OCI-LY7 (cell line): ENCODE data around the gene PIAS4. TPM values are rescaled to one million over a fixed set of nuclear protein-coding genes. Genes with fewer than 3 reads are reported as not detected.

Source experiments
- BruUV-seq: library from RNA; stranded (reverse); fragments of 400-500 nt; replicated peaks from 2 replicates; lab custom pipeline; 2021; lab: Mats Ljungman, UMichigan
- CTCF ChIA-PET: fragments of 300-600 bp; sonication (Branson Sonifier 250); formaldehyde crosslinking; loops from one replicate; lab custom pipeline; 2022; ENCODE audit warnings: antibody characterized with exemption; ENCODE audit not compliant: unreplicated experiment; lab: Charles Lee
- POLR2A ChIA-PET: fragments of 300-600 bp; sonication (Branson Sonifier 250); formaldehyde crosslinking; loops from one replicate; lab custom pipeline; 2022; ENCODE audit warnings: antibody characterized with exemption; lab: Charles Lee
- DNase-seq: peaks from one replicate; pipeline ENCODE4 v3.0.0-alpha.2; 2015; ENCODE audit warnings: low spot score
- H2AFZ ChIP-seq: fragments of 200-600 bp; sonication (generic), shearing (Covaris generic); 2 replicates; pipeline ENCODE4 v1.6.1; 2014; ENCODE audit warnings: mild to moderate bottlenecking, antibody characterized with exemption, low read length, moderate library complexity
- H3K27ac ChIP-seq: fragments of 200-600 bp; sonication (generic); 2 replicates; pipeline ENCODE4 v1.5.1; 2014; ENCODE audit warnings: mixed run types, low read depth, mild to moderate bottlenecking, moderate library complexity, low read length, inconsistent platforms; ENCODE audit not compliant: poor library complexity, severe bottlenecking
- H3K36me3 ChIP-seq: fragments of 200-600 bp; sonication (generic); 2 replicates; pipeline ENCODE4 v1.6.1; 2014; ENCODE audit warnings: mild to moderate bottlenecking, antibody characterized with exemption, low read length, moderate library complexity, mixed read lengths; ENCODE audit not compliant: insufficient read depth
- H3K4me1 ChIP-seq: fragments of 200-600 bp; sonication (generic); 2 replicates; pipeline ENCODE4 v1.5.1; 2014; ENCODE audit warnings: mild to moderate bottlenecking, low read length; ENCODE audit not compliant: insufficient read depth, poor library complexity, severe bottlenecking
- H3K4me2 ChIP-seq: fragments of 200-600 bp; sonication (generic); 2 replicates; pipeline ENCODE4 v1.6.1; 2014; ENCODE audit warnings: mild to moderate bottlenecking, low read length
- H3K4me3 ChIP-seq: fragments of 200-600 bp; sonication (generic); 2 replicates; pipeline ENCODE4 v1.5.1; 2014; ENCODE audit warnings: mild to moderate bottlenecking, low read depth, low read length; ENCODE audit not compliant: poor library complexity, severe bottlenecking
- H3K79me2 ChIP-seq: fragments of 200-600 bp; sonication (generic); 2 replicates; pipeline ENCODE4 v1.6.1; 2016; ENCODE audit warnings: low read depth, mild to moderate bottlenecking, low read length, moderate library complexity, mixed read lengths; ENCODE audit not compliant: insufficient read depth
- H3K9me2 ChIP-seq: fragments of 200-600 bp; sonication (generic); 2 replicates; pipeline ENCODE4 v1.6.1; 2016; ENCODE audit warnings: mild to moderate bottlenecking, low read length, mixed read lengths; ENCODE audit not compliant: insufficient read depth
- H3K9me3 ChIP-seq: fragments of 200-600 bp; sonication (generic); 2 replicates; pipeline ENCODE4 v1.6.1; 2014; ENCODE audit warnings: mild to moderate bottlenecking, mixed run types, low read length, mixed read lengths
- H4K20me1 ChIP-seq: fragments of 200-600 bp; sonication (generic); 2 replicates; pipeline ENCODE4 v1.6.1; 2014; ENCODE audit warnings: mild to moderate bottlenecking, antibody characterized with exemption, low read length, moderate library complexity, mixed read lengths; ENCODE audit not compliant: insufficient read depth
- EZH2phosphoT487 ChIP-seq: fragments of 200-600 bp; sonication (generic); IDR thresholded peaks from 2 replicates; pipeline ENCODE4 v1.6.1; 2018; ENCODE audit warnings: low read depth, borderline replicate concordance, mild to moderate bottlenecking, mixed run types, antibody characterized with exemption, low read length, moderate library complexity, mixed read lengths
- intact Hi-C: fragments of 100-400 bp; cut with micrococcal nuclease; formaldehyde crosslinking; loops from one replicate; pipeline ENCODE4 v1.10.0; 2022; ENCODE audit not compliant: unreplicated experiment
- total RNA-seq, 2 experiments: library from RNA; depleted of rRNA in 1 of 2; stranded (reverse); fragments of >200 nt in 1 of 2; shearing (Covaris generic) in 1 of 2; gene quantifications; 2 replicates each; pipeline ENCODE4 v1.2.3, GENCODE V29; 2014 to 2022
- TF ChIP-seq, protein P1 (sequence below): fragments of 200-600 bp; sonication (generic); conservative IDR thresholded peaks from 2 replicates; pipeline ENCODE4 v1.5.1; 2014; ENCODE audit warnings: mild to moderate bottlenecking, antibody characterized with exemption, low read length, moderate library complexity, mixed read lengths

Gene PIAS4
- total RNA-seq, 2 experiments from 2014 or later = 25.3 to 35.0 TPM

DNA sequence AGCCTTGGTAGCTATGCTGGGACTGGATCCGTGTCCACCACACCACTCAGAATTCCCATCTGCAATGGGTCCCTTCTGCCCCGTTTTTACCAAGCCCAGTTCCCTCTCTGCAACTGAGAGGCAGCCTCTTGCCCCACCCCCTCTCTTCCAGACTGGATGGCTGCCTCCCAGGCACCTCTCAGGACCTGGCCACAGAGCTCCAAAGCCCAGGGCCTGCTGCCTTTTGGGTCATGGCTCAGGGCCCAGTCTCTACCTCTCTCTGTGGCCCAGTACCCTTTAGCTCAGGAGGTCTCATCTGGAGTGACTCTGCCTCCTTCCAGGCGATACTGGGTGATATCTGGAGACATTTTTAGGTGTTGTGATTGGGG is 69.5 kb downstream of the PIAS4 start:
- Histone ChIP-seq H3K4me3 (no peak overlapping the region), H3K4me1 (peaks cover 20% of the 10 kb centered on the region), H3K9me3 (no peaks in the 10 kb centered on the region), H3K9me2 (no peaks in the 10 kb centered on the region), H3K36me3 (no peaks in the 10 kb centered on the region), H4K20me1 (no peaks in the 10 kb centered on the region), H2AFZ (peak overlapping the region; percentile 38; the same call in 1 of the 2 replicates), H3K27ac (no peak overlapping the region), H3K79me2 (no peaks in the 10 kb centered on the region), H3K4me2 (peak overlapping the region; percentile 60; the same call in 1 of the 2 replicates)
- ChIA-PET CTCF (no interaction called here), POLR2A (no interaction called here)
- intact Hi-C loops = no loop called here
- no TSS peak for BruUV-seq
- TF ChIP-seq, protein P1, sequence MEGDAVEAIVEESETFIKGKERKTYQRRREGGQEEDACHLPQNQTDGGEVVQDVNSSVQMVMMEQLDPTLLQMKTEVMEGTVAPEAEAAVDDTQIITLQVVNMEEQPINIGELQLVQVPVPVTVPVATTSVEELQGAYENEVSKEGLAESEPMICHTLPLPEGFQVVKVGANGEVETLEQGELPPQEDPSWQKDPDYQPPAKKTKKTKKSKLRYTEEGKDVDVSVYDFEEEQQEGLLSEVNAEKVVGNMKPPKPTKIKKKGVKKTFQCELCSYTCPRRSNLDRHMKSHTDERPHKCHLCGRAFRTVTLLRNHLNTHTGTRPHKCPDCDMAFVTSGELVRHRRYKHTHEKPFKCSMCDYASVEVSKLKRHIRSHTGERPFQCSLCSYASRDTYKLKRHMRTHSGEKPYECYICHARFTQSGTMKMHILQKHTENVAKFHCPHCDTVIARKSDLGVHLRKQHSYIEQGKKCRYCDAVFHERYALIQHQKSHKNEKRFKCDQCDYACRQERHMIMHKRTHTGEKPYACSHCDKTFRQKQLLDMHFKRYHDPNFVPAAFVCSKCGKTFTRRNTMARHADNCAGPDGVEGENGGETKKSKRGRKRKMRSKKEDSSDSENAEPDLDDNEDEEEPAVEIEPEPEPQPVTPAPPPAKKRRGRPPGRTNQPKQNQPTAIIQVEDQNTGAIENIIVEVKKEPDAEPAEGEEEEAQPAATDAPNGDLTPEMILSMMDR = no peak
- no peak for TF ChIP-seq EZH2phosphoT487
- DNase-seq = no peak

DNA sequence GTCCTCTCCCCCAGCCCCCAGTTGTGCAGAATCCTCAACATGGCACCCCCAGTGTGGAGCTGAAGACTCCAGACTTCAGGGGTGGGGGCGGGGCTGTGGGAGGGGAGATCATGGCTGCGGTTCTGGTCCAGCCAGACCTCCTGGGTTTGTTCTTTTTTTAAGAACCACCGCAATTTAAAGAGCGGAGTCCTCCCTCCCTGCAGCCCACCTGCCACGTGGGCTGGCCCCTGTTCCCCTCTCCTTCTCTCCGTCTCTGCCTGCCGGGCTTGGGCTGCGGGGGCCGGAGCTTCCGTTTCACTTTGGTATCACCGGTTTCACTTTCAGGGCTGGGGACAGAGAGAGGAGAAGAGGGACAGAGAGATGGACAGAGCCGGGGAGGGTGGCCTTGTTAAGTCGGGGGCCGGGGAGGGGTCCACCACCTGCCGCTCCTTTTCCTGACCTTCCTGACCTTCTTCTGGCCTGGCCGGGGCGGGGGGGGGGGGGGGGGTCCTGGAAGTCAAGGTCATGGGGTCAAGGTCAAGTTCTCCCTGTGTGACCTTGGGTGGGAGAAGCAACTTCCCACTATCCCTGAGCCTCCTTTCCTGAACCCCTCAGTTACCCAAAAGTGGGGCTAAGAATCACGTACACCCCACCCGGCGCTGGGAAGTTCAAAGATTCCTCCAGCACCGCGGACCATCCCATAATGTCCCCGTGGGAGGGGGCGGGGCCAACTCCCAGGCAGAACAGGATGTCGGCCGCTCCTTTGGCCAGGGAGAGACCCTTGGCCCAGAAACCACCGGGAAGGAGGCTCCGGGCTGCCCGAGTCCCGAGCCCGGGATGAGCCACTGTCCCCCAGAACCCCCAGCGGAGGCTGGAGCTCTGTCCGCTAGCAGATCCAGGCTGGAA is 70.5 kb downstream of the PIAS4 start:
- H3K4me2 ChIP-seq = peak overlapping the region; percentile 60
- intact Hi-C loops = no loop called here
- CTCF ChIA-PET = no interaction called here

More for the DNA sequence above, 70.5 kb downstream of the PIAS4 start:
- DNase-seq = peak; percentile 55
- Histone ChIP-seq H3K9me2 (no peaks in the 10 kb centered on the region), H2AFZ (peak overlapping the region; percentile 64; the same call in 1 of the 2 replicates), H3K9me3 (no peaks in the 10 kb centered on the region), H3K79me2 (no peaks in the 10 kb centered on the region), H3K27ac (peak overlapping the region; percentile 16), H3K4me3 (peak overlapping the region; percentile 47), H3K36me3 (no peaks in the 10 kb centered on the region), H3K4me1 (peaks cover 20% of the 10 kb centered on the region), H4K20me1 (no peaks in the 10 kb centered on the region)
- POLR2A ChIA-PET = interaction anchor here (0.7 kb wide), 1 partner anchor 15 kb away, joined by 4 read pairs; no protein-coding TSS in a partner anchor
- TF ChIP-seq EZH2phosphoT487 = no peak
- TF ChIP-seq, protein P1 = no peak
- no TSS peak for BruUV-seq
